EH (cell line): ENCODE results near the gene CRIM1.

Experiments used
- DNase-seq: peaks from one replicate; pipeline ENCODE4 v3.0.0-alpha.2; 2015; ENCODE audit warnings: low read depth

The CRIM1 gene

GRCh38 chr2:36352701-36353100 is 2.9 kb upstream of the CRIM1 start:
- DNase-seq: peak; percentile 75

GRCh38 chr2:36354811-36355150 is 797 bp upstream of the CRIM1 start:
- peak; percentile 39 for DNase-seq

- DNase-seq: no peak
Measured at GRCh38 chr2:36355890-36356297, 316 bp downstream of the CRIM1 start.

- peak; percentile 42 for DNase-seq
Measured at GRCh38 chr2:36356298-36356989, 866 bp downstream of the CRIM1 start.

GRCh38 chr2:36356990-36357846 is 1.6 kb downstream of the CRIM1 start:
- DNase-seq: peak; percentile 73

GRCh38 chr2:36357847-36358659 is 2.5 kb downstream of the CRIM1 start:
- DNase-seq: peak; percentile 84

GRCh38 chr2:36359067-36359466 is 3.5 kb downstream of the CRIM1 start:
- DNase-seq: no peak

GRCh38 chr2:36360063-36360462 is 4.5 kb downstream of the CRIM1 start:
- peak; percentile 27 for DNase-seq

- DNase-seq: no peak
Measured at GRCh38 chr2:36360834-36361233, 5.3 kb downstream of the CRIM1 start.

- peak; percentile 68 for DNase-seq
Measured at GRCh38 chr2:36361396-36361795, 5.8 kb downstream of the CRIM1 start.

- DNase-seq: peak; percentile 78
Measured at GRCh38 chr2:36362291-36362690, 6.7 kb downstream of the CRIM1 start.

GRCh38 chr2:36363085-36363484 is 7.5 kb downstream of the CRIM1 start:
- peak; percentile 26 for DNase-seq

GRCh38 chr2:36366491-36367120 is 11.0 kb downstream of the CRIM1 start:
- DNase-seq: peak; percentile 33

GRCh38 chr2:36367486-36367885 is 11.9 kb downstream of the CRIM1 start:
- no peak for DNase-seq

- DNase-seq: peak; percentile 43
Measured at GRCh38 chr2:36367895-36368353, 12.3 kb downstream of the CRIM1 start.

- no peak for DNase-seq
Measured at GRCh38 chr2:36368438-36368837, 12.9 kb downstream of the CRIM1 start.

- DNase-seq: peak; percentile 23
Measured at GRCh38 chr2:36369163-36369562, 13.6 kb downstream of the CRIM1 start.

GRCh38 chr2:36369716-36370115 is 14.1 kb downstream of the CRIM1 start:
- DNase-seq: peak; percentile 27

GRCh38 chr2:36370281-36370680 is 14.7 kb downstream of the CRIM1 start:
- no peak for DNase-seq

GRCh38 chr2:36371070-36371874 is 15.7 kb downstream of the CRIM1 start:
- peak; percentile 76 for DNase-seq

- peak; percentile 97 for DNase-seq
Measured at GRCh38 chr2:36371928-36372391, 16.4 kb downstream of the CRIM1 start.
